A673 (cell line): ENCODE results near the gene LRP4. TPM values are rescaled to one million over a fixed set of nuclear protein-coding genes. Genes with fewer than 3 reads are reported as not detected.

Experiments used
- BruUV-seq: library from RNA; stranded (reverse); fragments of 400-500 nt; replicated peaks from 2 replicates; lab custom pipeline; 2021; lab: Mats Ljungman, UMichigan
- CTCF ChIA-PET: fragments of 300-600 bp; sonication (Branson Sonifier 250); formaldehyde crosslinking; loops from one replicate; lab custom pipeline; 2022; ENCODE audit warnings: antibody characterized with exemption; lab: Charles Lee
- POLR2A ChIA-PET: fragments of 300-600 bp; sonication (Branson Sonifier 250); formaldehyde crosslinking; loops from one replicate; lab custom pipeline; 2022; ENCODE audit warnings: antibody characterized with exemption; ENCODE audit not compliant: low non-redundant PET; lab: Charles Lee
- DNase-seq: peaks from one replicate; pipeline ENCODE4 v3.0.0-alpha.2; 2015; ENCODE audit warnings: low spot score
- H3K27ac ChIP-seq: fragments of 200-600 bp; sonication (generic); 2 replicates; pipeline ENCODE4 v1.5.1; 2016; ENCODE audit warnings: mixed run types, low read depth, mild to moderate bottlenecking, mixed read lengths, antibody characterized with exemption, low read length; ENCODE audit not compliant: poor library complexity, severe bottlenecking
- H3K27me3 ChIP-seq: fragments of 200-600 bp; sonication (generic); replicated peaks from 2 replicates; pipeline ENCODE4 v1.6.1; 2017; ENCODE audit warnings: mixed run types, low read depth, mild to moderate bottlenecking, mixed read lengths, antibody characterized with exemption, low read length; ENCODE audit not compliant: insufficient read depth, poor library complexity
- H3K36me3 ChIP-seq: fragments of 200-600 bp; sonication (generic); 2 replicates; pipeline ENCODE4 v1.6.1; 2016; ENCODE audit warnings: mixed run types, mild to moderate bottlenecking, mixed read lengths, antibody characterized with exemption, low read length; ENCODE audit not compliant: insufficient read depth, poor library complexity, severe bottlenecking
- H3K4me1 ChIP-seq: fragments of 200-600 bp; sonication (generic); 2 replicates; pipeline ENCODE4 v1.6.1; 2017; ENCODE audit warnings: mixed run types, mild to moderate bottlenecking, mixed read lengths, antibody characterized with exemption, low read length; ENCODE audit not compliant: insufficient read depth, poor library complexity, severe bottlenecking
- H3K4me3 ChIP-seq: fragments of 200-600 bp; sonication (generic); 2 replicates; pipeline ENCODE4 v1.5.1; 2016; ENCODE audit warnings: low read depth, mixed run types, mild to moderate bottlenecking, mixed read lengths, low read length; ENCODE audit not compliant: poor library complexity, severe bottlenecking
- H3K9me3 ChIP-seq: fragments of 200-600 bp; sonication (generic); 2 replicates; pipeline ENCODE4 v1.6.1; 2016; ENCODE audit warnings: mixed run types, low read depth, mild to moderate bottlenecking, mixed read lengths, antibody characterized with exemption, low read length; ENCODE audit not compliant: poor library complexity, severe bottlenecking
- CTCF ChIP-seq: fragments of 300-800, 200-600 bp; sonication (generic); conservative IDR thresholded peaks from 2 replicates; pipeline ENCODE4 v1.5.1; 2017; ENCODE audit warnings: low read depth, mild to moderate bottlenecking, antibody characterized with exemption, low read length, moderate library complexity, mixed read lengths
- EZH2 ChIP-seq: fragments of 200-600 bp; sonication (generic); IDR thresholded peaks from 2 replicates; pipeline ENCODE4 v1.6.1; 2017; ENCODE audit warnings: borderline replicate concordance, low read depth, mild to moderate bottlenecking, mixed read lengths, antibody characterized with exemption, low read length; ENCODE audit not compliant: poor library complexity, severe bottlenecking
- intact Hi-C: fragments of 100-400 bp; cut with micrococcal nuclease; formaldehyde crosslinking; loops from one replicate; pipeline ENCODE4 v1.10.0; 2022; ENCODE audit not compliant: unreplicated experiment
- total RNA-seq: library from RNA; stranded (reverse); gene quantifications from 2 replicates; pipeline ENCODE4 v1.2.3, GENCODE V29; 2021

LRP4 gene
- total RNA-seq, 1 experiment from 2014 or later, result 31.8 TPM

DNA sequence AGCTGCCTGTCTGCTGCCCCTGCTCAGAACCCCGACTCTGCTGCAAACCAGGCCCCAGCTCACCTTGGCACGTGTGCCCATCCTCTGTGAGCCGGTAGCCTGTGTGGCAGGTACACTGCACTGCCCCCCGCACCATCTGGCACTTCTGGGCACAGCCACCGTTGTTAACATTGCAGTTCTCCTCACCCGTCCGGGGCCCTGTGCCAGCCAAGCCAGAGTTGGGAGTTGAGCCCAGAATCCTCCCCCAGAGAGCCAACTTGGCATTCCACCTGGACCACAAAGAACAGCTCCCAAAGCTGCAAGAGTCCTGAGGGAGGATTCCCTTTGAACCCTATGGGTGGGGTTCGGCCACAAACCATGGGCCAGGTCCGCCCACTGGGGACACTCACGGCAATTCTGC, 22.5 kb downstream of the LRP4 start:
- ChIA-PET CTCF (no interaction called here), POLR2A (no interaction called here)
- Histone ChIP-seq H3K27ac (no peak overlapping the region), H3K4me1 (no peaks in the 10 kb centered on the region), H3K9me3 (no peaks in the 10 kb centered on the region), H3K27me3 (no peaks in the 10 kb centered on the region), H3K4me3 (no peak overlapping the region), H3K36me3 (peaks cover 19% of the 10 kb centered on the region)
- BruUV-seq, result no TSS peak
- no peak for TF ChIP-seq CTCF
- no peak for TF ChIP-seq EZH2
- no peak for DNase-seq
- intact Hi-C loops, result no loop called here

GRCh38 chr11:46894961-46895360, 23.4 kb downstream of the LRP4 start:
- POLR2A ChIA-PET, result no interaction called here
- no peaks in the 10 kb centered on the region for H3K9me3 ChIP-seq
- no peaks in the 10 kb centered on the region for H3K4me1 ChIP-seq
- CTCF ChIA-PET, result interaction anchor here (1.1 kb wide), 1 partner anchor 266 kb away, joined by 5 read pairs; no protein-coding TSS in a partner anchor
- intact Hi-C loops, result no loop called here
- H3K27ac ChIP-seq, result no peak overlapping the region
- no peak for TF ChIP-seq EZH2
- no peaks in the 10 kb centered on the region for H3K27me3 ChIP-seq
- no peak overlapping the region for H3K4me3 ChIP-seq
- BruUV-seq, result no TSS peak
- H3K36me3 ChIP-seq, result peaks cover 19% of the 10 kb centered on the region
- no peak for DNase-seq

- no peak overlapping the region for H3K27ac ChIP-seq
- H3K4me3 ChIP-seq, result no peak overlapping the region
- TF ChIP-seq CTCF (no peak), EZH2 (no peak)
- intact Hi-C loops, result no loop called here
- DNase-seq, result no peak
- H3K4me1 ChIP-seq, result no peaks in the 10 kb centered on the region
- no peaks in the 10 kb centered on the region for H3K27me3 ChIP-seq
- H3K9me3 ChIP-seq, result no peaks in the 10 kb centered on the region
- no TSS peak for BruUV-seq
- CTCF ChIA-PET, result interaction anchor here (1.1 to 2.0 kb wide), 2 partner anchors 259 to 267 kb away, joined by 5 read pairs; no protein-coding TSS in a partner anchor
- H3K36me3 ChIP-seq, result peaks cover 19% of the 10 kb centered on the region
- POLR2A ChIA-PET, result no interaction called here
Measured at GRCh38 chr11:46894506-46894905, 23.8 kb downstream of the LRP4 start.

DNA sequence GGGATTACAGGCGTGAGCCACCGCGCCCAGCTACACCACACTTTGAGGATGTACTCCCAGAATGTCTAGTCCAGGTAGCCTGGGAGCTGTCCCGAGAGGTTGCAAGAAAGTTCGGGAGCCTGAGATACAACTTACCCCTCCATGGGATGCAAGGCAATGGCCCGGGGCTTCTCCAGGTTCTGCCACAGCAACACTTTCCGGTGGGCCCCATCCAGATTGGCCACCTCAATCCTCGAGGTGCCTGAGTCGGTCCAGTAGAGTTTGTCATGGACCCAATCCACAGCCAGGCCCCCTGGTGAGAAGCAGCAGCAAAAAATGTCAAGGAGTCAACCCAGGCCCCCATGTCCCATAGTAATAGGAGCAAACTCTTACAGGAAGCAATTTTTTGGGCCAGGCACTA, 25.5 kb downstream of the LRP4 start:
- no TSS peak for BruUV-seq
- intact Hi-C loops, result no loop called here
- Histone ChIP-seq H3K9me3 (no peaks in the 10 kb centered on the region), H3K4me3 (no peak overlapping the region), H3K4me1 (no peaks in the 10 kb centered on the region), H3K27ac (no peak overlapping the region), H3K27me3 (no peaks in the 10 kb centered on the region), H3K36me3 (peaks cover 30% of the 10 kb centered on the region)
- no peak for DNase-seq
- no peak for TF ChIP-seq EZH2
- TF ChIP-seq CTCF, result no peak
- ChIA-PET POLR2A (interaction anchor here (1.0 kb wide), 1 partner anchor 162 kb away, joined by 18 read pairs; no protein-coding TSS in a partner anchor), CTCF (interaction anchor here (2.0 kb wide), 1 partner anchor 260 kb away, joined by 5 read pairs; no protein-coding TSS in a partner anchor)
